Esophagus (tissue), 2 donors: ENCODE results near the gene PTPRB. TPM values are rescaled to one million over a fixed set of nuclear protein-coding genes. Genes with fewer than 3 reads are reported as not detected.
"Not testable (repeated sequence)": the region's sequence is repeated elsewhere in the genome, so short reads cannot be mapped to it uniquely, and the experiment has no call there.

Experiments used
- H3K27ac ChIP-seq, 2 donors: one replicate each; pipeline ENCODE4 v1.5.1; 2013; ENCODE audit warnings: low read depth in 2 of 2, mild to moderate bottlenecking in 2 of 2, inconsistent platforms in 1 of 2, low read length in 1 of 2, moderate library complexity in 1 of 2
- H3K27me3 ChIP-seq, 2 donors: one replicate each; pipeline ENCODE4 v1.6.1; 2013; ENCODE audit warnings: low read length in 2 of 2, control low read depth in 1 of 2, mild to moderate bottlenecking in 1 of 2; ENCODE audit not compliant: insufficient read depth in 2 of 2, control insufficient read depth in 1 of 2
- H3K36me3 ChIP-seq, 2 donors: one replicate each; pipeline ENCODE4 v1.6.1; 2013; ENCODE audit warnings: low read length in 1 of 2; ENCODE audit not compliant: control insufficient read depth in 2 of 2, insufficient read depth in 2 of 2
- H3K4me1 ChIP-seq, 2 donors: one replicate each; pipeline ENCODE4 v1.6.1; 2013; ENCODE audit warnings: low read length in 1 of 2; ENCODE audit not compliant: control insufficient read depth in 2 of 2, insufficient read depth in 2 of 2
- H3K4me3 ChIP-seq, 2 donors: one replicate each; pipeline ENCODE4 v1.5.1; 2013; ENCODE audit warnings: low read length in 2 of 2, mild to moderate bottlenecking in 2 of 2, low read depth in 1 of 2, moderate library complexity in 1 of 2
- H3K9me3 ChIP-seq, 2 donors: one replicate each; pipeline ENCODE4 v1.6.1; 2013; ENCODE audit warnings: mild to moderate bottlenecking in 2 of 2, low read depth in 1 of 2, low read length in 1 of 2, moderate library complexity in 1 of 2; ENCODE audit not compliant: control insufficient read depth in 2 of 2, insufficient read depth in 1 of 2
- WGBS, 2 donors: extraction: QIAGEN DNeasy Blood & Tissue Kit; methylation state at CpG; one replicate each; pipeline ENCODE4 v1.1.7; 2013; 5-methylcytosine and 5-hydroxymethylcytosine counted together
- polyA plus RNA-seq, 2 donors: library from polyadenylated mRNA; stranded (reverse); fragments of 200-250 nt; gene quantifications; one replicate each; pipeline ENCODE4 v1.2.3, GENCODE V29; 2013
- donor health status: healthy with polysubstance abuse.
- donor health status: Bipolar disorder and iron deficiency.

PTPRB gene
- polyA plus RNA-seq, 2 donors: 1.5 to 1.6 TPM

GRCh38 chr12:70535896-70536374 is 101.3 kb downstream of the PTPRB start:
- 62 to 68% methylated on average over 6 of the region's 6 CpGs for WGBS, 2 donors
- Histone ChIP-seq H3K4me3 (no peak overlapping the region), H3K27me3 (no peaks in the 10 kb centered on the region), H3K27ac (no peak overlapping the region), H3K36me3 (no peaks in the 10 kb centered on the region), H3K4me1 (no peaks in the 10 kb centered on the region), H3K9me3 (no peaks in the 10 kb centered on the region)

- Histone ChIP-seq H3K36me3 (no peaks in the 10 kb centered on the region), H3K27ac (no peak overlapping the region), H3K4me1 (no peaks in the 10 kb centered on the region), H3K4me3 (no peak overlapping the region), H3K9me3 (no peaks in the 10 kb centered on the region), H3K27me3 (no peaks in the 10 kb centered on the region)
- 87 to 93% methylated on average over 7 of the region's 7 CpGs for WGBS, 2 donors
Observed at GRCh38 chr12:70534466-70534865, 102.8 kb downstream of the PTPRB start.

DNA sequence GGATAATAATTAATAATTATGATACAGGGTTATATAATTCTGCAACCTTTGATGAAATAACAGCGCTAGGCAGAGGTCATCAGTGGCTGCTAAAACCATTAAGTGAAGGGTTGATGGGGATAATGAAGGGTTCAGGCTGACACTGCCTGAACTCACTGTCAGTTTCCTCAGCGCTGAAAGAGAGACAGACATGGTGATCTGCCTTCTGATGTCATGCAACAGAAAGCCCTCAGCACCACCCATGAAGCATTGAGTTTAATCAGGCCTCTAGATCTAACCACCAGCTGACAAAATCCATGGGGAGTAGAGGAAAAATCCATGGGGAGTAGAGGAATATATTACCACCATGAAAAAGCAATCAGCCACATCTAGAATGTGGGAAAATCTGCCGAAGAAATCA is 107.6 kb downstream of the PTPRB start:
- H3K27me3 ChIP-seq: no peaks in the 10 kb centered on the region
- no peaks in the 10 kb centered on the region for H3K36me3 ChIP-seq
- 86 to 87% methylated on average over 3 of the region's 3 CpGs for WGBS, 2 donors
- no peak overlapping the region for H3K27ac ChIP-seq
- no peaks in the 10 kb centered on the region for H3K4me1 ChIP-seq
- H3K4me3 ChIP-seq: no peak overlapping the region
- H3K9me3 ChIP-seq: no peaks in the 10 kb centered on the region

GRCh38 chr12:70520847-70521246 is 116.4 kb downstream of the PTPRB start:
- Histone ChIP-seq H3K9me3 (peaks cover 0 to 1% of the 10 kb centered on the region in 2 donors), H3K27ac (no peak overlapping the region), H3K27me3 (no peaks in the 10 kb centered on the region), H3K4me3 (no peak overlapping the region), H3K4me1 (no peaks in the 10 kb centered on the region), H3K36me3 (no peaks in the 10 kb centered on the region)
- 51 to 58% methylated on average over 1 of the region's 1 CpG for WGBS, 2 donors

DNA sequence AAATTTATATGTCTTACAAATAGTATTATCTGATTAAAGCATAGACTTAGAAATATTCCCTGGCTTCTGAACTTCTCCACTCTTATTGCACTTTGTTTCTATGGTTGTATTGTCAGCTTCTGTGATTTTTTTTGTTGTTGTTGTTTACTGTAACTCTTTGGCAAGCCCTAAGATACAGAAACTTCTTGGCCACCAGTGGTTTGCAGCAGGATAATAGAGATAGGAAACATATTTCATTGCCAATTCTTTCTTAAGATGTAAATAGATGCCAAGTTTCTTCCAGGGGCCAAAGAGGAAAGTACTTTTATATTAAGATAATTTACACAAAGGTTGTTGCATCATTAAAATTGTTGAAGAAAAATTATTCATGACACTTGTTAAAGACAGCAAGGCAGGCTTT is 123.8 kb downstream of the PTPRB start:
- no peak overlapping the region for H3K4me3 ChIP-seq
- H3K27me3 ChIP-seq: no peaks in the 10 kb centered on the region
- H3K4me1 ChIP-seq: no peaks in the 10 kb centered on the region
- H3K9me3 ChIP-seq: no peaks in the 10 kb centered on the region
- H3K36me3 ChIP-seq: no peaks in the 10 kb centered on the region
- H3K27ac ChIP-seq: no peak overlapping the region

DNA sequence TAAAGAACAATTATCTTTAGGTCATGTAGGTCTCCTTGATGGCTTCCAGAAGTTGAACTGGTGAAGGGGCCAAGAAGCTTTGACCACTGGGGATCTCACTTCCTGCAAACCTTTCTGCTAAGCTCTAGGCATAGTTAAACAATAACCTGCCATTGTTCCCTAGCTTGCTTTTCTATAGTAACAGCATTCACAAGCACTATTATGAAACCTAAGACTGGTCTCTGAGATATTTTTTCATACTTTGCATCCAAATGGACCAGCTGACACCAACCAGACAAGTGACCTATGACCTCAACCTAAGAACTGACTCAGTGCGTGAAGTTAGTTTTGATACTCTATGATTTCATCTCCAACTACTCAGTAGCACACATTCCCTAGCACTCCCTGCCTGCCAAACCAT is 129.1 kb downstream of the PTPRB start:
- WGBS, 2 donors: 91 to 100% methylated on average over 1 of the region's 1 CpG
- H3K9me3 ChIP-seq: no peaks in the 10 kb centered on the region
- no peak overlapping the region for H3K4me3 ChIP-seq
- H3K27ac ChIP-seq: no peak overlapping the region
- no peaks in the 10 kb centered on the region for H3K4me1 ChIP-seq
- no peaks in the 10 kb centered on the region for H3K36me3 ChIP-seq
- no peaks in the 10 kb centered on the region for H3K27me3 ChIP-seq

DNA sequence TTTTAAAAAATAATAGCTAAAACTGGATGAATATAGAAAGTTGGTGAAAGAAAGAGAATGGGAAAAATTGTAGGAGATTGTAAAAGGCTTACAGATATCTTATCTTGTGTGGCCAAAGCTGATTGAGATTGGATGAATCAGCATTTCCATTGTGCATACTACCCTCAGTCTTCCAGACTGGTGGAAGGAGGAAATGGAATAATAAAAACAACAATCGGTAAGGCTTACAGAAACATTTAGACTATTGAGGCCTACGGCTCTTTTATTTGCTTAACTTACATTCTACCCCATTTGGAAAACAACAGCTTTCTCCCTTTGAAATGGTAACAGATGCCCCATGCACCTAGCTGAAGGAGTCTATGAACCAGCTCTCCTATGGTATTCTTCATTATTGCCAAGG is 129.8 kb downstream of the PTPRB start:
- no peak overlapping the region for H3K4me3 ChIP-seq
- no peaks in the 10 kb centered on the region for H3K36me3 ChIP-seq
- no peak overlapping the region for H3K27ac ChIP-seq
- H3K4me1 ChIP-seq: no peaks in the 10 kb centered on the region
- WGBS, 2 donors: 43 to 46% methylated on average over 2 of the region's 2 CpGs
- no peaks in the 10 kb centered on the region for H3K27me3 ChIP-seq
- no peaks in the 10 kb centered on the region for H3K9me3 ChIP-seq

GRCh38 chr12:70497508-70497907 is 139.7 kb downstream of the PTPRB start:
- no peaks in the 10 kb centered on the region for H3K36me3 ChIP-seq
- 76 to 85% methylated on average over 5 of the region's 5 CpGs for WGBS, 2 donors
- no peak overlapping the region for H3K27ac ChIP-seq
- peaks cover 0 to 2% of the 10 kb centered on the region in 2 donors for H3K9me3 ChIP-seq
- H3K27me3 ChIP-seq: no peaks in the 10 kb centered on the region
- H3K4me3 ChIP-seq: no peak overlapping the region
- no peaks in the 10 kb centered on the region for H3K4me1 ChIP-seq

GRCh38 chr12:70492904-70493303 is 144.3 kb downstream of the PTPRB start:
- 79 to 84% methylated on average over 1 of the region's 1 CpG for WGBS, 2 donors

GRCh38 chr12:70490928-70491327 is 146.3 kb downstream of the PTPRB start:
- not testable (repeated sequence) for H3K36me3 ChIP-seq, H3K4me1 ChIP-seq, H3K27me3 ChIP-seq, H3K9me3 ChIP-seq, H3K4me3 ChIP-seq, H3K27ac ChIP-seq

More at GRCh38 chr12:70492904-70493303, 144.3 kb downstream of the PTPRB start:
- not testable (repeated sequence) for H3K36me3 ChIP-seq, H3K9me3 ChIP-seq, H3K27me3 ChIP-seq, H3K4me1 ChIP-seq, H3K27ac ChIP-seq, H3K4me3 ChIP-seq
